GM21381 (cell line): ENCODE measurements around the gene TTC29.
"Not testable (repeated sequence)": the region's sequence is repeated elsewhere in the genome, so short reads cannot be mapped to it uniquely, and the experiment has no call there.

Experiments
- ATAC-seq: cut with Tn5 transposase; IDR thresholded peaks from one replicate; pipeline ENCODE4 v1.9.1; 2021; ENCODE audit warnings: mild to moderate bottlenecking, moderate library complexity; ENCODE audit not compliant: unreplicated experiment

TTC29 gene

DNA sequence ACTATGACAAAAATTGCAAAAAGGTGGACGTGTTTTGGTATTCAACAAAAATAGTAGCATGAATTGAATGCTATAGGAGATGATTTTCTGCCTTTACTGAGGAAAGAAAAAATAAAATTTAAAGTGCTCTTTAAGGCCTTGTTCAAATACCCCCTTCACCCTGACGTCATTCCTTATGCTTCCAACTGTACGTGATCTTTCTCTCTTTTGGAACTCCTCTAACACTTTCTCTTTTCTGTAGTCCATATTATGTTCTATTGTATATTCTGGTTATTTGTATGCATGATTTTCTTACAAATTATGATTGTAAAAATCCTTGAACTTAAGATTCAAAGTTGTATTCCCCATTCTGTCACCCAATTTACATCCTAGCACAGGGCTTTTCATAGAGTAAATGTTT lies 206.5 kb downstream of the TTC29 start:
- ATAC-seq, result no peak

DNA sequence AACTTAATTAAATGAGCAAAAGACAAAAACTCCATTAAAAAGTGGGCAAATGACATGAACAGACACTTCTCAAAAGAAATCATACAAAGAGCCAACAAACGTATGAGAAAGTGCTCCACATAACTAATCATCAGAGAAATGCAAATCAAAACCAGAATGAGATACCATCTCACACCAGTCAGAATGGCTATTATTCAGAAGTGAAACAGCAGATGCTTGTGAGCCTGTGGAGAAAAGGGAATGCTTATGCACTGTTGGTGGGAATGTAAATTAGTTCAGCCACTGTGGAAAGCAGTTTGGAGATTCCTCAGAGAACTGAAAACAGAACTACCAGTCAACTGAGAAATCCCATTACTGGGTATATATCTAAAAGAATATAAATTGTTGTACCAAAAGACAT lies 222.1 kb downstream of the TTC29 start:
- not testable (repeated sequence) for ATAC-seq

DNA sequence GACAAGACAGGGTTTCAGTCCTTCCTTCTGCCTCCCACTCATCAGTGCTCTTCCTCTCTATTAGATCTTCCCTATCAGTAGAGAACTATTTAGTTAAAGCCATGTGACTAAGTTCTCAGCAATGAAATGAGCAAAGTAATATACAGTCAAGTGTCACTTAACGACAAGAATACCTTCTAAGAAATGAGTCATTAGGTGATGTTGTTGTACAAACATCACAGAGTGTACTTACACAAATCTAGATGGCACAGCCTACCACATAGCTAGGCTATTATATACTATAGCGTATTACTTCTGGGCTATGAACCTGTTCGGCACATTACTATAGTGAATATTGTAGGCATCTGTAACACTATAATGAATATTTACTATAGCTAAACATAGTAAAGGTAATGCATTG lies 235.7 kb downstream of the TTC29 start:
- no peak for ATAC-seq

DNA sequence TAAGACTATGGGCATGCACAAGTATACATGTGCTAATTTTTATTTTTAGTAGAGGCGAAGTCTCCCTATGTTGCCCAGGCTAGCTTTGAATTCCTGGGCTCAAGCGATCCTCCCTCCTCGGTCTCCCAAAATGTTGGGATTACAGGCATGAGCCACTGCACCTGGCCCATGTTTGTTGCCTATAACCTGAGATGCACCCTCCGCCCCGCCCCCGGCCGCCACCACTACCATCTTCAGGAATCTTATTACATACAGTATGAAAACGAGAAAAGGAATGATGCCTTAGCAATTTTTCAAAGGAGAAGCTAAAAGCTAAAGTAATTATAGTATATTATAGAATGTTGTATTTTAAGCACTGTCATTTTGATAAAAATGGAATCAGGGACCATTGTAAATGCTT lies 245.8 kb downstream of the TTC29 start:
- ATAC-seq, result no peak

DNA sequence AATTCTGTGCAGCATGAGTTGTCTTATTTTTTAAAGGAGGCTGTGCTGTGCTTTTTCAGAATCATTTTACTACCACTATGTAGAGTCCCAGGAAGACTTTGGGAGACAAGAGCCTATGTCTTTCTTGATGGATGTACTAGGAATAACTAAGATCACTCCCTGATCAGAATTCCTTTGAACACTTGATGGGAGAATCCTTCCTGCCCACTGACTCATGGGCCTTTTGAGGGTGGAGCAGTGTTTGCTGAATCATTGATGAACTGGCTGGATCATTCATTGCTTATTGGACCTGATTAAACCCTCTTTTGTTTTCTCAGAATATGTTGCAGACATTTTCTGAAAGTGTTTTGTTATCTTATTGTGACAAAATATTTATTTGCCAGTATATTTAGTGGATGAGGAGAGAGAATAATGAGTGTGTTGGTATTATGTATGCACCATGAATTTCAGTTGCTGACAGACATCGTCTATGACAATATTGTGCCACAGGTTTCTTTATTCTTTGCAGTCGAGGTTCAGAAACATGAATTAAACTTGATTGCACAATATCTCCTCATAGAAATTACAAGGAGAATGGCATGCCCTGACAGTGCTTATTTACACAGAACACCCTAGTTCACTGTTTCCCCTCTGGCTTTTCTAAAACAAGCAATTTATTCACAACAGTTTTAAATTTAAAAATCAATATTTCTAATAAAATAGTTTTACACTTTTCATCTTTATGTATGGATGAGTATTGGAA lies 270.7 kb downstream of the TTC29 start:
- no peak for ATAC-seq

DNA sequence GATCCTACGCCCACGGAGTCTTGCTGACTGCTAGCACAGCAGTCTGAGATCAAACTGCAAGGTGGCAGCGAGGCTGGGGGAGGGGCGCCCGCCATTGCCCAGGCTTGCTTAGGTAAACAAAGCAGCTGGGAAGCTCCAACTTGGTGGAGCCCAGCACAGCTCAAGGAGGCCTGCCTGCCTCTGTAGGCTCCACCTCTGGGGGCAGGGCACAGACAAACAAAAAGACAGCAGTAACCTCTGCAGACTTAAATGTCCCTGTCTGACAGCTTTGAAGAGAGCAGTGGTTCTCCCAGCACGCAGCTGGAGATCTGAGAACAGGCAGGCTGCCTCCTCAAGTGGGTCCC lies 281.7 kb downstream of the TTC29 start:
- ATAC-seq, result not testable (repeated sequence)

DNA sequence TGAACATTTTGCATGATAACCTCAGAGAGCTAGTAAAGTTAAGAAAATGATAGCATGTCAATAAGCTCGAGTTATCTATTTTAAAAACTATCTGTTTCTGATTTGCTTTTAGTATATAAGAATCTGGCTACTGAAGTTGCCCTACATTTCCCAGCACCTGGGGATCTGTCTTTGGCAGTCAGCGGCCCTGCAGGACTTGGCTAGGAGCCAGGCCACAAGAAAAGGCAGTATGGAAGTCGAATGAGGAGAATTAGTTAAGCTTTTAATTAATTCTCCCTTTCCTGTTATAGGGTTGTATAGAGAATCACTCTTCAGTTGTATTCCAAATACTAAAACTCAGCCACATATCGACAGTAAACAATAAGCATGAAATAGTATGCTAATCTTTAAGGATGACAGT lies 284.3 kb downstream of the TTC29 start:
- no peak for ATAC-seq
